ENCODE measurements around the gene SCNN1G. TPM values are rescaled to one million over a fixed set of nuclear protein-coding genes. Genes with fewer than 3 reads are reported as not detected.

SCNN1G gene
- total and polyA plus RNA-seq, 2 of the 13 experiments (the other 11 are each of a cell fraction or from before 2014, with no cell fraction given): not detected

- TF ChIP-seq, protein P1, sequence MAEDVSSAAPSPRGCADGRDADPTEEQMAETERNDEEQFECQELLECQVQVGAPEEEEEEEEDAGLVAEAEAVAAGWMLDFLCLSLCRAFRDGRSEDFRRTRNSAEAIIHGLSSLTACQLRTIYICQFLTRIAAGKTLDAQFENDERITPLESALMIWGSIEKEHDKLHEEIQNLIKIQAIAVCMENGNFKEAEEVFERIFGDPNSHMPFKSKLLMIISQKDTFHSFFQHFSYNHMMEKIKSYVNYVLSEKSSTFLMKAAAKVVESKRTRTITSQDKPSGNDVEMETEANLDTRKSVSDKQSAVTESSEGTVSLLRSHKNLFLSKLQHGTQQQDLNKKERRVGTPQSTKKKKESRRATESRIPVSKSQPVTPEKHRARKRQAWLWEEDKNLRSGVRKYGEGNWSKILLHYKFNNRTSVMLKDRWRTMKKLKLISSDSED (CRISPR knock-in tag; IDR thresholded peaks at IDR 0.05): no peak
- TF ChIP-seq ZNF709 (CRISPR knock-in tag; IDR thresholded peaks at IDR 0.05) (no peak), HOXA9 (CRISPR knock-in tag; IDR thresholded peaks at IDR 0.05; ENCODE audit: borderline replicate concordance) (no peak), SRSF4 (IDR thresholded peaks at IDR 0.05; ENCODE audit: low read depth, low read length, poor library complexity, severe bottlenecking) (no peak), RFX5 (IDR thresholded peaks at IDR 0.05; ENCODE audit: low read depth, low read length) (no peak), TBX2 (CRISPR knock-in tag; IDR thresholded peaks at IDR 0.05; ENCODE audit: borderline replicate concordance) (no peak), TOPORS (CRISPR knock-in tag; IDR thresholded peaks at IDR 0.05) (no peak), ETV6 (CRISPR knock-in tag; conservative IDR thresholded peaks at IDR 0.05) (peak; percentile 89; the same call in 1 of the 2 replicates), ELF4 (CRISPR knock-in tag; IDR thresholded peaks at IDR 0.05; ENCODE audit: borderline replicate concordance) (no peak), ZNF232 (CRISPR knock-in tag; IDR thresholded peaks at IDR 0.05; ENCODE audit: borderline replicate concordance) (no peak), ZNF766 (CRISPR knock-in tag; IDR thresholded peaks at IDR 0.05; ENCODE audit: borderline replicate concordance) (no peak), ZNF749 (CRISPR knock-in tag; IDR thresholded peaks at IDR 0.05; ENCODE audit: borderline replicate concordance) (no peak), FOXK1 (CRISPR knock-in tag; IDR thresholded peaks at IDR 0.05; ENCODE audit: borderline replicate concordance, low read depth) (peak; percentile 29; the same call in 1 of the 2 replicates), CBX1 (IDR thresholded peaks at IDR 0.05; ENCODE audit: low read depth) (no peak), ZBTB7A (CRISPR knock-in tag; IDR thresholded peaks at IDR 0.05) (no peak), ZFP90 (CRISPR knock-in tag; IDR thresholded peaks at IDR 0.05; ENCODE audit: borderline replicate concordance) (no peak), PREB (CRISPR knock-in tag; IDR thresholded peaks at IDR 0.05) (no peak), ZBTB42 (CRISPR knock-in tag; IDR thresholded peaks at IDR 0.05) (no peak), FOSL2 (CRISPR knock-in tag; IDR thresholded peaks at IDR 0.05) (no peak), CREM (IDR thresholded peaks at IDR 0.05) (no peak), CREM (CRISPR knock-in tag; IDR thresholded peaks at IDR 0.05) (no peak), SMARCC2 (IDR thresholded peaks at IDR 0.05) (no peak), ZNF530 (CRISPR knock-in tag; IDR thresholded peaks at IDR 0.05; ENCODE audit: low read depth) (no peak), ZBTB39 (CRISPR knock-in tag; IDR thresholded peaks at IDR 0.05) (no peak), ZNF12 (CRISPR knock-in tag; IDR thresholded peaks at IDR 0.05) (no peak)
- TF ChIP-seq, protein P2, sequence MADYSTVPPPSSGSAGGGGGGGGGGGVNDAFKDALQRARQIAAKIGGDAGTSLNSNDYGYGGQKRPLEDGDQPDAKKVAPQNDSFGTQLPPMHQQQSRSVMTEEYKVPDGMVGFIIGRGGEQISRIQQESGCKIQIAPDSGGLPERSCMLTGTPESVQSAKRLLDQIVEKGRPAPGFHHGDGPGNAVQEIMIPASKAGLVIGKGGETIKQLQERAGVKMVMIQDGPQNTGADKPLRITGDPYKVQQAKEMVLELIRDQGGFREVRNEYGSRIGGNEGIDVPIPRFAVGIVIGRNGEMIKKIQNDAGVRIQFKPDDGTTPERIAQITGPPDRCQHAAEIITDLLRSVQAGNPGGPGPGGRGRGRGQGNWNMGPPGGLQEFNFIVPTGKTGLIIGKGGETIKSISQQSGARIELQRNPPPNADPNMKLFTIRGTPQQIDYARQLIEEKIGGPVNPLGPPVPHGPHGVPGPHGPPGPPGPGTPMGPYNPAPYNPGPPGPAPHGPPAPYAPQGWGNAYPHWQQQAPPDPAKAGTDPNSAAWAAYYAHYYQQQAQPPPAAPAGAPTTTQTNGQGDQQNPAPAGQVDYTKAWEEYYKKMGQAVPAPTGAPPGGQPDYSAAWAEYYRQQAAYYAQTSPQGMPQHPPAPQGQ (CRISPR knock-in tag; IDR thresholded peaks at IDR 0.05; ENCODE audit: borderline replicate concordance): no peak
Observed at GRCh38 chr16:23182206-23182678, 303 bp upstream of the SCNN1G start (continued).

Measured in HepG2 (cell line).